Uterus (tissue), 2 donors: ENCODE results near the gene KLF13.

Source experiments
- CTCF ChIP-seq, 4 experiments: fragments of 200-600 bp in 2 of 4; fragments of 450-650 bp in 2 of 4; sonication (generic) in 2 of 4; IDR thresholded peaks; one replicate each; pipeline ENCODE4 v1.5.1; 2016 to 2019; ENCODE audit warnings: antibody characterized with exemption in 4 of 4, mild to moderate bottlenecking in 2 of 4, moderate library complexity in 1 of 4
- POLR2A ChIP-seq, 2 donors: fragments of 450-650 bp; IDR thresholded peaks; one replicate each; pipeline ENCODE4 v1.6.1; 2016; ENCODE audit warnings: antibody characterized with exemption in 2 of 2, mild to moderate bottlenecking in 1 of 2, moderate library complexity in 1 of 2

DNA sequence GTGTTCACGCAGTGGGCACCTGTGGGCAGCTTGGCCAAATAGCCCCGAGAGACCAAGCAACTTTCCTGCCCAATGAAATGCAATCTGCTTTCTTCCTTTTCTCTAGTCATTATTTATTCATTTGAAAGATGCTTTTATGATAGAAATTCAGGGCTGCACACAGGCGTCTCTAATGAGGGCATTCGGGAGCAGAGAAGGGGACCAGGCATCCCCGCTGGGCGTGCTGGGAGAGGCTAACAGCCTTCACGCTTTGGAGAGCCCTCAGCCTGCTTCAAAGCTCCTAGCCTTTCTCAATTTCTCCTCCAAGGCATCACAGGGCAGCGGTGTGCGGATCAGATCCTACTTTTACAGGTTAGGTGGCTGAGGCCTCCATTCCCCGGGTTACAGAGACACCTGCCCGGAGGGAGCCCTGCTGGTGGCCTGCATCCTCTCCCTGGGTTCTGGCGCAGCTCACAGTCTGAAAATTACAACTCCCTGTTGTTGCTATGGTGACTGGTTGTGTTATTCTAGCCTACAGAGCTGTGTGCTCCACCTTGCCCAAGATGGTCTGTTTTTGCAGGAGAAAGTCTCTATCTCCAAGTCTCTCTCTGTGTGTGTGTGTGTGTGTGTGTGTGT, 21.8 kb upstream of the KLF13 start:
- TF ChIP-seq POLR2A (IDR thresholded peaks at IDR 0.05) (no peak), CTCF (IDR thresholded peaks at IDR 0.05) (no peak)
